Adipocyte (in vitro differentiated cells): Measurements from ENCODE around the gene ZSWIM2.

Experiments used
- DNase-seq: peaks from one replicate; pipeline ENCODE4 v3.0.0-alpha.2; 2015; ENCODE audit warnings: low read depth
- H3K27me3 ChIP-seq: replicated peaks from 2 replicates; pipeline ENCODE4 v1.7.0; 2013; ENCODE audit warnings: mild to moderate bottlenecking, low read length, moderate library complexity; ENCODE audit not compliant: control insufficient read depth, insufficient read depth
- H3K36me3 ChIP-seq: 2 replicates; pipeline ENCODE4 v1.7.0; 2013; ENCODE audit warnings: low read length, mild to moderate bottlenecking, moderate library complexity; ENCODE audit not compliant: control insufficient read depth, insufficient read depth, severe bottlenecking
- H3K4me1 ChIP-seq: 2 replicates; pipeline ENCODE4 v1.7.0; 2013; ENCODE audit warnings: mild to moderate bottlenecking, low read length, moderate library complexity; ENCODE audit not compliant: control insufficient read depth, insufficient read depth
- H3K4me3 ChIP-seq: 2 replicates; pipeline ENCODE4 v1.7.0; 2013; ENCODE audit warnings: mild to moderate bottlenecking, low read length, moderate library complexity
- H3K9ac ChIP-seq: 2 replicates; pipeline ENCODE4 v1.7.0; 2013; ENCODE audit warnings: mild to moderate bottlenecking, low read length, moderate library complexity
- H3K9me3 ChIP-seq: 2 replicates; pipeline ENCODE4 v1.7.0; 2013; ENCODE audit warnings: mild to moderate bottlenecking, low read length, moderate library complexity; ENCODE audit not compliant: control insufficient read depth

The ZSWIM2 gene

GRCh38 chr2:186882511-186883071 lies 33.6 kb upstream of the ZSWIM2 start:
- no peak for DNase-seq
- Histone ChIP-seq H3K36me3 (no peaks in the 10 kb centered on the region), H3K4me3 (peak overlapping the region; percentile 8), H3K9me3 (peaks cover 21% of the 10 kb centered on the region), H3K4me1 (peaks cover 29% of the 10 kb centered on the region), H3K27me3 (no peaks in the 10 kb centered on the region), H3K9ac (no peak overlapping the region)

- H3K36me3 ChIP-seq = no peaks in the 10 kb centered on the region
- no peak overlapping the region for H3K4me3 ChIP-seq
- H3K9ac ChIP-seq = no peak overlapping the region
- no peak for DNase-seq
- H3K9me3 ChIP-seq = peaks cover 21% of the 10 kb centered on the region
- H3K27me3 ChIP-seq = no peaks in the 10 kb centered on the region
- H3K4me1 ChIP-seq = peaks cover 19% of the 10 kb centered on the region
Observed at GRCh38 chr2:186881660-186882059, 32.7 kb upstream of the ZSWIM2 start.

GRCh38 chr2:186879312-186879711 lies 30.3 kb upstream of the ZSWIM2 start:
- H3K27me3 ChIP-seq = no peaks in the 10 kb centered on the region

GRCh38 chr2:186874713-186875112 lies 25.7 kb upstream of the ZSWIM2 start:
- no peak overlapping the region for H3K9ac ChIP-seq
- H3K4me1 ChIP-seq = peaks cover 6% of the 10 kb centered on the region
- H3K27me3 ChIP-seq = no peaks in the 10 kb centered on the region
- H3K36me3 ChIP-seq = no peaks in the 10 kb centered on the region
- no peak overlapping the region for H3K4me3 ChIP-seq
- no peaks in the 10 kb centered on the region for H3K9me3 ChIP-seq
- DNase-seq = no peak

More at GRCh38 chr2:186879312-186879711, 30.3 kb upstream of the ZSWIM2 start:
- H3K9me3 ChIP-seq = peaks cover 21% of the 10 kb centered on the region
- no peaks in the 10 kb centered on the region for H3K36me3 ChIP-seq
- H3K9ac ChIP-seq = no peak overlapping the region
- DNase-seq = no peak
- H3K4me1 ChIP-seq = peaks cover 10% of the 10 kb centered on the region
- H3K4me3 ChIP-seq = no peak overlapping the region

GRCh38 chr2:186871881-186872280 lies 22.9 kb upstream of the ZSWIM2 start:
- no peaks in the 10 kb centered on the region for H3K27me3 ChIP-seq
- DNase-seq = no peak
- no peak overlapping the region for H3K9ac ChIP-seq
- H3K4me1 ChIP-seq = peaks cover 10% of the 10 kb centered on the region
- H3K36me3 ChIP-seq = no peaks in the 10 kb centered on the region
- H3K4me3 ChIP-seq = no peak overlapping the region
- H3K9me3 ChIP-seq = no peaks in the 10 kb centered on the region

GRCh38 chr2:186868344-186868743 lies 19.4 kb upstream of the ZSWIM2 start:
- no peak for DNase-seq
- Histone ChIP-seq H3K4me1 (peaks cover 5% of the 10 kb centered on the region), H3K9ac (no peak overlapping the region), H3K27me3 (no peaks in the 10 kb centered on the region), H3K4me3 (no peak overlapping the region), H3K9me3 (no peaks in the 10 kb centered on the region), H3K36me3 (no peaks in the 10 kb centered on the region)

- peak; percentile 82 for DNase-seq
- peaks cover 6% of the 10 kb centered on the region for H3K4me1 ChIP-seq
- no peaks in the 10 kb centered on the region for H3K36me3 ChIP-seq
- H3K27me3 ChIP-seq = no peaks in the 10 kb centered on the region
- no peak overlapping the region for H3K9ac ChIP-seq
- no peaks in the 10 kb centered on the region for H3K9me3 ChIP-seq
- H3K4me3 ChIP-seq = no peak overlapping the region
Observed at GRCh38 chr2:186862869-186863709, 14.1 kb upstream of the ZSWIM2 start.

GRCh38 chr2:186855216-186855615 lies 6.2 kb upstream of the ZSWIM2 start:
- Histone ChIP-seq H3K36me3 (no peaks in the 10 kb centered on the region), H3K4me3 (no peak overlapping the region), H3K9me3 (no peaks in the 10 kb centered on the region), H3K9ac (no peak overlapping the region), H3K4me1 (peaks cover 12% of the 10 kb centered on the region), H3K27me3 (no peaks in the 10 kb centered on the region)
- no peak for DNase-seq

- Histone ChIP-seq H3K9ac (no peak overlapping the region), H3K27me3 (no peaks in the 10 kb centered on the region), H3K9me3 (no peaks in the 10 kb centered on the region), H3K4me1 (peaks cover 17% of the 10 kb centered on the region), H3K4me3 (no peak overlapping the region), H3K36me3 (no peaks in the 10 kb centered on the region)
- peak; percentile 59 for DNase-seq
Observed at GRCh38 chr2:186853951-186854350, 5.0 kb upstream of the ZSWIM2 start.

- Histone ChIP-seq H3K27me3 (no peaks in the 10 kb centered on the region), H3K4me1 (peaks cover 22% of the 10 kb centered on the region), H3K36me3 (no peaks in the 10 kb centered on the region), H3K9ac (no peak overlapping the region), H3K9me3 (no peaks in the 10 kb centered on the region), H3K4me3 (no peak overlapping the region)
- DNase-seq = no peak
Observed at GRCh38 chr2:186852508-186852907, 3.5 kb upstream of the ZSWIM2 start.

GRCh38 chr2:186842373-186842772 lies 6.6 kb downstream of the ZSWIM2 start:
- Histone ChIP-seq H3K9ac (no peak overlapping the region), H3K9me3 (no peaks in the 10 kb centered on the region), H3K4me1 (peaks cover 26% of the 10 kb centered on the region), H3K36me3 (no peaks in the 10 kb centered on the region), H3K27me3 (no peaks in the 10 kb centered on the region), H3K4me3 (no peak overlapping the region)
- DNase-seq = no peak
